SK-N-MC (cell line): ENCODE data around the gene LNX1.

Experiments used
- EZH2 ChIP-seq: fragments of 200-600 bp; sonication (generic); IDR thresholded peaks from one replicate; pipeline ENCODE4 v1.6.1; 2017; ENCODE audit warnings: antibody characterized with exemption
- POLR2AphosphoS5 ChIP-seq: IDR thresholded peaks from 2 replicates; pipeline ENCODE4 v1.6.1; 2012; ENCODE audit warnings: mild to moderate bottlenecking, low read depth, low read length, borderline replicate concordance

- TF ChIP-seq EZH2 (no peak), POLR2AphosphoS5 (no peak)
These were observed 146.3 kb downstream of the LNX1 start for GRCh38 chr4:53444954-53445353.
